Testis (tissue), 3 donors: ENCODE measurements around the gene MC2R. TPM values are rescaled to one million over a fixed set of nuclear protein-coding genes. Genes with fewer than 3 reads are reported as not detected.

ENCODE experiments used
- DNase-seq: peaks from one replicate; pipeline ENCODE4 v3.0.0-alpha.2; 2019
- H3K27ac ChIP-seq, 2 donors: fragments of 200-600 bp; sonication (generic); one replicate each; pipeline ENCODE4 v1.5.1; 2019
- H3K27me3 ChIP-seq: fragments of 200-600 bp; sonication (generic); one replicate; pipeline ENCODE4 v1.5.1; 2019
- H3K36me3 ChIP-seq: fragments of 200-600 bp; sonication (generic); one replicate; pipeline ENCODE4 v1.5.1; 2017; ENCODE audit warnings: low read depth; ENCODE audit errors: missing control alignments
- H3K4me1 ChIP-seq: fragments of 200-600 bp; sonication (generic); one replicate; pipeline ENCODE4 v1.5.1; 2019
- H3K4me3 ChIP-seq, 2 donors: fragments of 200-600 bp; sonication (generic); one replicate each; pipeline ENCODE4 v1.5.1; 2017 to 2019
- H3K9me3 ChIP-seq: fragments of 200-600 bp; sonication (generic); one replicate; pipeline ENCODE4 v1.5.1; 2017
- POLR2A ChIP-seq: fragments of 450-650 bp; IDR thresholded peaks from one replicate; pipeline ENCODE4 v1.6.1; 2017; ENCODE audit warnings: antibody characterized with exemption, mild to moderate bottlenecking, moderate library complexity
- WGBS, 2 donors: methylation state at CpG; one replicate each; pipeline ENCODE4 v1.1.5; 2018; 5-methylcytosine and 5-hydroxymethylcytosine counted together
- intact Hi-C: fragments of 100-400 bp; cut with DNase I; formaldehyde crosslinking; loops from one replicate; pipeline ENCODE4 v1.15.1; 2023; ENCODE audit warnings: low total_unique reads
- polyA plus RNA-seq: library from polyadenylated mRNA; stranded (reverse); fragments of 350-450 nt; fragmentation: Illumina TruSeq; extraction: RNeasy Lipid Tissue Mini Kit (QIAGEN cat#74804); gene quantifications from one replicate; pipeline ENCODE4 v1.2.3, GENCODE V29; 2014; ENCODE audit warnings: low read depth, low replicate concordance; ENCODE audit not compliant: insufficient read depth
- total RNA-seq, 2 donors: library from RNA; depleted of rRNA; stranded (reverse); fragments of >200 nt; gene quantifications; one replicate each; pipeline ENCODE4 v1.2.3, GENCODE V29; 2016
- TF ChIP-seq, protein P1 (sequence below), 3 experiments: fragments of 450-650 bp in 2 of 3; fragments of 200-600 bp in 1 of 3; sonication (generic) in 1 of 3; IDR thresholded peaks; one replicate each; pipeline ENCODE4 v1.5.1; 2016 to 2019; ENCODE audit warnings: antibody characterized with exemption in 3 of 3, mild to moderate bottlenecking in 2 of 3, moderate library complexity in 1 of 3

Gene MC2R
- total and polyA plus RNA-seq, 3 donors from 2014 or later, result 0.24 TPM; not detected in 2

DNA sequence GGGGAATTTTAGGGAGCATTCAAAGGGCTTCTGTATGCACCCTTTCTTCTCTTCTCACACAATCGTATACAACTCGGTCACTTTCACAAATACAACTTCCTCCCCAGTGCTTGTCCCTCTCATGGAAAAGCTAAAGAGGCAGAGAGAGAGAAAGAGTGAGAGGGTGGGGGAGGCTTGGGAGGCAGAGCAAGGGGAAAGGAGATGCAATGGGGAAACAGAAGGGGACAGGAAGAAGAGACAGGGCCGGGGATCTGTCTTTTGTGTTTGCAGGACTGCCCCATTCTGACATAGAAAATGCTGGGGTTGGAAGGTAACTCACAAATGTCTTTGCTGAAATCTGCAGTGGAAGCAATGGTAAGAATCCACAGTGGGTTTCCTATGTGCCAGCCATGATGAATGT, 2.1 kb upstream of the MC2R start:
- no peak for DNase-seq
- Histone ChIP-seq H3K9me3 (no peaks in the 10 kb centered on the region), H3K4me1 (peaks cover 9% of the 10 kb centered on the region), H3K36me3 (no peaks in the 10 kb centered on the region), H3K4me3 (no peak overlapping the region), H3K27me3 (no peaks in the 10 kb centered on the region), H3K27ac (no peak overlapping the region)
- TF ChIP-seq, protein P1, sequence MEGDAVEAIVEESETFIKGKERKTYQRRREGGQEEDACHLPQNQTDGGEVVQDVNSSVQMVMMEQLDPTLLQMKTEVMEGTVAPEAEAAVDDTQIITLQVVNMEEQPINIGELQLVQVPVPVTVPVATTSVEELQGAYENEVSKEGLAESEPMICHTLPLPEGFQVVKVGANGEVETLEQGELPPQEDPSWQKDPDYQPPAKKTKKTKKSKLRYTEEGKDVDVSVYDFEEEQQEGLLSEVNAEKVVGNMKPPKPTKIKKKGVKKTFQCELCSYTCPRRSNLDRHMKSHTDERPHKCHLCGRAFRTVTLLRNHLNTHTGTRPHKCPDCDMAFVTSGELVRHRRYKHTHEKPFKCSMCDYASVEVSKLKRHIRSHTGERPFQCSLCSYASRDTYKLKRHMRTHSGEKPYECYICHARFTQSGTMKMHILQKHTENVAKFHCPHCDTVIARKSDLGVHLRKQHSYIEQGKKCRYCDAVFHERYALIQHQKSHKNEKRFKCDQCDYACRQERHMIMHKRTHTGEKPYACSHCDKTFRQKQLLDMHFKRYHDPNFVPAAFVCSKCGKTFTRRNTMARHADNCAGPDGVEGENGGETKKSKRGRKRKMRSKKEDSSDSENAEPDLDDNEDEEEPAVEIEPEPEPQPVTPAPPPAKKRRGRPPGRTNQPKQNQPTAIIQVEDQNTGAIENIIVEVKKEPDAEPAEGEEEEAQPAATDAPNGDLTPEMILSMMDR (IDR thresholded peaks at IDR 0.05), result no peak
- no peak for TF ChIP-seq POLR2A
- intact Hi-C loops, result no loop called here
- WGBS, 2 donors, result 88 to 94% methylated on average over 3 of the region's 3 CpGs

DNA sequence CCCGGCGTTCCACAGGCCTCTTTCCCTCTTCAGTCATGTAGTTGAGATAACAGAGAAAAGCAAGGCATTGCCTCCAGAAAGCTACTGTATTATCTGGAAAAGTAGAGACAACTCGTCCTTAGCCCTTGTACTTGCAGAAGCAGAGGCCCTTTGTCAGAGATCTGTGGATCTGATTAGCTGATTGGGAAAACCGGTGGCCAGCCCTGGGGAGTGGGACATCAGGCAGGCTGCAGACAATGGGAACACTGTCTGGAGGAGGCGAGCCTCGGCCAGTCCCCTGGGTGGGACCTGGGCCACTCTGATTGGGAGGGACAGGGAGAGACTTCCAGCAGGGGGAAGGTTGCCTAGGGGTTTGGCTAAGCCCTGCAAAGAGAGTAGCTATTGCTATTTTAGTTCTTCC, 1.2 kb upstream of the MC2R start:
- DNase-seq, result no peak
- intact Hi-C loops, result no loop called here
- Histone ChIP-seq H3K27me3 (no peaks in the 10 kb centered on the region), H3K27ac (peak overlapping the region in 1 of 2 donors; percentile 24), H3K4me1 (peaks cover 9% of the 10 kb centered on the region), H3K36me3 (no peaks in the 10 kb centered on the region), H3K9me3 (no peaks in the 10 kb centered on the region), H3K4me3 (no peak overlapping the region)
- TF ChIP-seq, protein P1 (IDR thresholded peaks at IDR 0.05), result no peak
- no peak for TF ChIP-seq POLR2A
- 25 to 54% methylated on average over 3 to 6 of the region's 6 CpGs for WGBS, 2 donors

- 31 to 36% methylated on average over 7 of the region's 7 CpGs for WGBS, 2 donors
- TF ChIP-seq, protein P1 (IDR thresholded peaks at IDR 0.05), result no peak
- TF ChIP-seq POLR2A, result no peak
- intact Hi-C loops, result no loop called here
- Histone ChIP-seq H3K4me3 (no peak overlapping the region), H3K4me1 (peaks cover 9% of the 10 kb centered on the region), H3K36me3 (no peaks in the 10 kb centered on the region), H3K27me3 (no peaks in the 10 kb centered on the region), H3K27ac (peak overlapping the region in 1 of 2 donors; percentile 24), H3K9me3 (no peaks in the 10 kb centered on the region)
- no peak for DNase-seq
Measured at GRCh38 chr18:13915995-13916431, 677 bp upstream of the MC2R start.

- Histone ChIP-seq H3K9me3 (no peaks in the 10 kb centered on the region), H3K27ac (no peak overlapping the region), H3K27me3 (no peaks in the 10 kb centered on the region), H3K4me1 (peaks cover 9% of the 10 kb centered on the region), H3K36me3 (no peaks in the 10 kb centered on the region), H3K4me3 (no peak overlapping the region)
- no peak for DNase-seq
- intact Hi-C loops, result no loop called here
- TF ChIP-seq, protein P1 (IDR thresholded peaks at IDR 0.05), result no peak
- no peak for TF ChIP-seq POLR2A
- 81 to 87% methylated on average over 9 of the region's 9 CpGs for WGBS, 2 donors
Measured at GRCh38 chr18:13914756-13915155, 580 bp downstream of the MC2R start.

DNA sequence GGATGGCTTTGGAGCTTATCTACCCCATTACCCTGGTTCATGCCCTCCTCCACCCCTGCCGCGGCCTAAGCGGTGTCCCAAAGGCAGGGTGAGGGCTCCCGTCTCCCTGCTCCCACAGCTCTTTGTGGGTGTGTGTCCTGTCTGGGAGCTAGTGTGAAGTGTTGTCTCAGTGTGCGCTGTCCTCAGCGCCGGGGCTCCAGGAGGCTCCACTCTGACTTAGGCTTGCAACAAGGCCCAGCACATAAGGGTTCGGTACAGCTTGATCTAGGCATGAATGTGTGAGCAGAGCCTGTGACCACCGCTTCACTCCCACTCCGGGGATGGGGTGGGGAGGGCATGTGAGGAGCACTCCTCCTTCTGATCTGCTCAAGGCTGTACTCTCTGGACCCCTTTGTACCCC, 1.2 kb downstream of the MC2R start:
- no peak for DNase-seq
- no peaks in the 10 kb centered on the region for H3K27me3 ChIP-seq
- no peak overlapping the region for H3K4me3 ChIP-seq
- WGBS, 2 donors, result 85 to 89% methylated on average over 8 to 10 of the region's 10 CpGs
- intact Hi-C loops, result no loop called here
- H3K4me1 ChIP-seq, result peaks cover 9% of the 10 kb centered on the region
- no peaks in the 10 kb centered on the region for H3K36me3 ChIP-seq
- TF ChIP-seq, protein P1 (IDR thresholded peaks at IDR 0.05), result no peak
- TF ChIP-seq POLR2A, result no peak
- H3K9me3 ChIP-seq, result no peaks in the 10 kb centered on the region
- H3K27ac ChIP-seq, result no peak overlapping the region
